ENCODE measurements around the gene INKA2. TPM values are rescaled to one million over a fixed set of nuclear protein-coding genes. Genes with fewer than 3 reads are reported as not detected.

The INKA2 gene
- total RNA-seq, 1 experiment from 2014 or later: 12.3 TPM

DNA sequence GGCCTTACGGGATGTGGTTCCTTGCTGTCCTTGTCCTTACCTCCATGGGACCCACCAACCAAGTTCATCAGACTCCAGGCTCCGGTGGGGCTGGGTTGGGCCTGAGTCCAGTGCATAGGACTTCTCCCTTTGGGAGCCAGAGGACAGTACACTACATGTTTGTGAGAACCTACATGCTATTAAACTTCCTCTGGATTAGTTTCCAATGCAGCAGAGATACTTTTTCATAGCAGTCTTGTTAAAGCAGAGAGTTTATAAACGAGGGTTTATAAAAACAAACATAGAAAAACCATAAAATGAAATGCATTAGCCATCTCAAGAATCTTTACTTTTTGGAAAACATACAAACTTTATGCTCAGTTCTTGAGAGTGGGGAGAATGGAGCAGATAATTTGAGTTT, 33.4 kb downstream of the INKA2 start:
- peaks cover 5 to 35% (median 33%) of the 10 kb centered on the region in 3 experiments for H3K36me3 Mint-ChIP-seq (ENCODE audit: insufficient read depth in 1 of 3, low read depth in 3 of 3)

More for the DNA sequence above, 33.4 kb downstream of the INKA2 start:
- Histone ChIP-seq H3K79me1 (ENCODE audit: insufficient read depth, low read depth, low read length, poor library complexity, severe bottlenecking) (no peaks in the 10 kb centered on the region), H3K27me3 (ENCODE audit: insufficient read depth, low read length) (no peaks in the 10 kb centered on the region), H3K23ac (ENCODE audit: insufficient read length, low read depth, low read length) (no peak overlapping the region), H2AFZ (ENCODE audit: low read length) (no peak overlapping the region), H3K4me2 (ENCODE audit: insufficient read depth, insufficient read length, low read length) (no peak overlapping the region), H3K23me2 (ENCODE audit: insufficient read length, low read depth, low read length, poor library complexity, severe bottlenecking) (no peaks in the 10 kb centered on the region), H3T11ph (ENCODE audit: low read length) (no peak overlapping the region), H4K5ac (ENCODE audit: insufficient read length, low read depth, low read length) (no peak overlapping the region), H3K4me1 (ENCODE audit: insufficient read depth, low read length) (no peaks in the 10 kb centered on the region), H4K91ac (ENCODE audit: insufficient read length, low read depth, low read length) (no peak overlapping the region), H3K4ac (ENCODE audit: low read depth, low read length) (no peak overlapping the region), H2BK15ac (ENCODE audit: low read depth, low read length) (no peak overlapping the region), H3K27ac (ENCODE audit: insufficient read length, low read depth, low read length) (no peak overlapping the region), H2AK5ac (ENCODE audit: insufficient read length, low read length) (no peak overlapping the region), H3K14ac (ENCODE audit: insufficient read depth, low read length) (no peak overlapping the region), H3K56ac (ENCODE audit: insufficient read length, low read depth, low read length) (no peak overlapping the region), H2BK20ac (ENCODE audit: low read depth, low read length, poor library complexity, severe bottlenecking) (no peak overlapping the region), H3K18ac (ENCODE audit: insufficient read length, low read depth, low read length) (no peak overlapping the region), H3K9ac (ENCODE audit: extremely low read depth, insufficient read length, low read length) (no peak overlapping the region), H4K8ac (replicated peaks; ENCODE audit: insufficient read length, low read depth, low read length) (no peak overlapping the region), H3K9me3 (ENCODE audit: control insufficient read depth, low read depth, low read length) (no peaks in the 10 kb centered on the region), H2BK5ac (ENCODE audit: insufficient read length, low read length) (no peak overlapping the region), H2BK120ac (ENCODE audit: low read depth, low read length, poor library complexity, severe bottlenecking) (no peak overlapping the region), H4K20me1 (ENCODE audit: control insufficient read depth, insufficient read depth, insufficient read length) (no peaks in the 10 kb centered on the region), H3K79me2 (ENCODE audit: insufficient read depth, low read length) (no peaks in the 10 kb centered on the region), H2BK12ac (ENCODE audit: insufficient read length, low read depth, low read length) (no peak overlapping the region)
- no peaks in the 10 kb centered on the region for H3K27me3 Mint-ChIP-seq (ENCODE audit: low read depth)
- H3K4me3 Mint-ChIP-seq: no peak overlapping the region
- DNase-seq: no peak
- H3K4me1 Mint-ChIP-seq: no peaks in the 10 kb centered on the region
- no CpG with 5 or more reads among the region's 3 CpGs for WGBS (ENCODE audit: extremely low coverage, insufficient read length, low lambda C conversion rate)
- TF ChIP-seq, protein P1, sequence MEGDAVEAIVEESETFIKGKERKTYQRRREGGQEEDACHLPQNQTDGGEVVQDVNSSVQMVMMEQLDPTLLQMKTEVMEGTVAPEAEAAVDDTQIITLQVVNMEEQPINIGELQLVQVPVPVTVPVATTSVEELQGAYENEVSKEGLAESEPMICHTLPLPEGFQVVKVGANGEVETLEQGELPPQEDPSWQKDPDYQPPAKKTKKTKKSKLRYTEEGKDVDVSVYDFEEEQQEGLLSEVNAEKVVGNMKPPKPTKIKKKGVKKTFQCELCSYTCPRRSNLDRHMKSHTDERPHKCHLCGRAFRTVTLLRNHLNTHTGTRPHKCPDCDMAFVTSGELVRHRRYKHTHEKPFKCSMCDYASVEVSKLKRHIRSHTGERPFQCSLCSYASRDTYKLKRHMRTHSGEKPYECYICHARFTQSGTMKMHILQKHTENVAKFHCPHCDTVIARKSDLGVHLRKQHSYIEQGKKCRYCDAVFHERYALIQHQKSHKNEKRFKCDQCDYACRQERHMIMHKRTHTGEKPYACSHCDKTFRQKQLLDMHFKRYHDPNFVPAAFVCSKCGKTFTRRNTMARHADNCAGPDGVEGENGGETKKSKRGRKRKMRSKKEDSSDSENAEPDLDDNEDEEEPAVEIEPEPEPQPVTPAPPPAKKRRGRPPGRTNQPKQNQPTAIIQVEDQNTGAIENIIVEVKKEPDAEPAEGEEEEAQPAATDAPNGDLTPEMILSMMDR (conservative IDR thresholded peaks at IDR 0.05): no peak
- H3K9me3 Mint-ChIP-seq: no peaks in the 10 kb centered on the region
- H3K27ac Mint-ChIP-seq: peak overlapping the region in 2 of 3 experiments; percentile 73 to 74; a peak in 2 of 7 replicates
